GM04504 (cell line): Measurements from ENCODE around the gene TMEM74B.
"Not testable (repeated sequence)": the region's sequence is repeated elsewhere in the genome, so short reads cannot be mapped to it uniquely, and the experiment has no call there.

Source experiments
- DNase-seq: peaks from one replicate; pipeline ENCODE4 v3.0.0-alpha.2; 2012; ENCODE audit warnings: low read depth

Gene TMEM74B

GRCh38 chr20:1184638-1185315 lies at the start of gene TMEM74B:
Gene TMEM74B, minus strand, starts transcription at chr20:1184981. Its CDS starts 1,180 bp downstream, at chr20:1183801.
- DNase-seq, result no peak

GRCh38 chr20:1232286-1233111 lies 47.7 kb upstream of the TMEM74B start:
- DNase-seq, result no peak

- no peak for DNase-seq
Measured at GRCh38 chr20:1229541-1229940, 44.8 kb upstream of the TMEM74B start.

GRCh38 chr20:1225783-1226654 lies 41.2 kb upstream of the TMEM74B start, which contains the start of gene RAD21L1:
Gene RAD21L1, plus strand, starts transcription at chr20:1226044. Its CDS starts 2,410 bp downstream, at chr20:1228454.
- peak; percentile 25 for DNase-seq

GRCh38 chr20:1225263-1225782 lies 40.5 kb upstream of the TMEM74B start:
- DNase-seq, result no peak

GRCh38 chr20:1224205-1224890 lies 39.6 kb upstream of the TMEM74B start:
- DNase-seq, result no peak

GRCh38 chr20:1222750-1223149 lies 38.0 kb upstream of the TMEM74B start:
- not testable (repeated sequence) for DNase-seq

- not testable (repeated sequence) for DNase-seq
Measured at GRCh38 chr20:1216527-1217427, 32.0 kb upstream of the TMEM74B start.

GRCh38 chr20:1215386-1216170 lies 30.8 kb upstream of the TMEM74B start:
- no peak for DNase-seq

GRCh38 chr20:1214838-1215261 lies 30.1 kb upstream of the TMEM74B start:
- DNase-seq, result no peak

GRCh38 chr20:1212607-1213396 lies 28.0 kb upstream of the TMEM74B start:
- peak; percentile 33 for DNase-seq

- DNase-seq, result no peak
Measured at GRCh38 chr20:1212023-1212422, 27.2 kb upstream of the TMEM74B start.

- no peak for DNase-seq
Measured at GRCh38 chr20:1210501-1210900, 25.7 kb upstream of the TMEM74B start.

GRCh38 chr20:1209447-1210387 lies 24.9 kb upstream of the TMEM74B start:
- DNase-seq, result no peak

GRCh38 chr20:1207293-1207878 lies 22.6 kb upstream of the TMEM74B start:
- DNase-seq, result no peak

GRCh38 chr20:1206366-1207148 lies 21.8 kb upstream of the TMEM74B start:
- DNase-seq, result no peak
